ENCODE data around the gene PRKG1.

- TF ChIP-seq, protein P1, sequence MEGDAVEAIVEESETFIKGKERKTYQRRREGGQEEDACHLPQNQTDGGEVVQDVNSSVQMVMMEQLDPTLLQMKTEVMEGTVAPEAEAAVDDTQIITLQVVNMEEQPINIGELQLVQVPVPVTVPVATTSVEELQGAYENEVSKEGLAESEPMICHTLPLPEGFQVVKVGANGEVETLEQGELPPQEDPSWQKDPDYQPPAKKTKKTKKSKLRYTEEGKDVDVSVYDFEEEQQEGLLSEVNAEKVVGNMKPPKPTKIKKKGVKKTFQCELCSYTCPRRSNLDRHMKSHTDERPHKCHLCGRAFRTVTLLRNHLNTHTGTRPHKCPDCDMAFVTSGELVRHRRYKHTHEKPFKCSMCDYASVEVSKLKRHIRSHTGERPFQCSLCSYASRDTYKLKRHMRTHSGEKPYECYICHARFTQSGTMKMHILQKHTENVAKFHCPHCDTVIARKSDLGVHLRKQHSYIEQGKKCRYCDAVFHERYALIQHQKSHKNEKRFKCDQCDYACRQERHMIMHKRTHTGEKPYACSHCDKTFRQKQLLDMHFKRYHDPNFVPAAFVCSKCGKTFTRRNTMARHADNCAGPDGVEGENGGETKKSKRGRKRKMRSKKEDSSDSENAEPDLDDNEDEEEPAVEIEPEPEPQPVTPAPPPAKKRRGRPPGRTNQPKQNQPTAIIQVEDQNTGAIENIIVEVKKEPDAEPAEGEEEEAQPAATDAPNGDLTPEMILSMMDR (IDR thresholded peaks at IDR 0.05; ENCODE audit: low read depth, low read length) = no peak
- no peak for TF ChIP-seq EZH2phosphoT487 (IDR thresholded peaks at IDR 0.05; ENCODE audit: low read depth)
Measured at GRCh38 chr10:51400392-51401096, 326.3 kb downstream of the PRKG1 start.

Measured in OCI-LY3 (cell line).